ENCODE data around the gene FAM98C.

Gene FAM98C

GRCh38 chr19:38417146-38417543, 14.3 kb downstream of the FAM98C start:
- no peak for TF ChIP-seq TAF1 (IDR thresholded peaks at IDR 0.05; ENCODE audit: borderline replicate concordance, insufficient read depth, low read length)
- no peak for TF ChIP-seq SIN3A (IDR thresholded peaks at IDR 0.05; ENCODE audit: borderline replicate concordance, insufficient read depth, low read length)
- no peak for TF ChIP-seq POLR2AphosphoS5 (IDR thresholded peaks at IDR 0.05; ENCODE audit: low read depth, low read length)
- no peak for TF ChIP-seq FOXP2 (optimal IDR thresholded peaks at IDR 0.05; ENCODE audit: borderline replicate concordance, extremely low read depth, extremely low read length, insufficient read depth)
- TF ChIP-seq REST (IDR thresholded peaks at IDR 0.05; ENCODE audit: insufficient read depth in 1 of 2, low read depth in 2 of 2, low read length in 2 of 2), result no peak

- TF ChIP-seq REST (IDR thresholded peaks at IDR 0.05; ENCODE audit: insufficient read depth in 1 of 2, low read depth in 2 of 2, low read length in 2 of 2), result no peak
- no peak for TF ChIP-seq FOXP2 (optimal IDR thresholded peaks at IDR 0.05; ENCODE audit: borderline replicate concordance, extremely low read depth, extremely low read length, insufficient read depth)
- TF ChIP-seq POLR2AphosphoS5 (IDR thresholded peaks at IDR 0.05; ENCODE audit: low read depth, low read length), result no peak
- no peak for TF ChIP-seq TAF1 (IDR thresholded peaks at IDR 0.05; ENCODE audit: borderline replicate concordance, insufficient read depth, low read length)
- TF ChIP-seq SIN3A (IDR thresholded peaks at IDR 0.05; ENCODE audit: borderline replicate concordance, insufficient read depth, low read length), result no peak
These were observed 14.9 kb downstream of the FAM98C start for GRCh38 chr19:38417544-38418506.

GRCh38 chr19:38420935-38421334, 18.0 kb downstream of the FAM98C start:
- TF ChIP-seq TAF1 (IDR thresholded peaks at IDR 0.05; ENCODE audit: borderline replicate concordance, insufficient read depth, low read length), result no peak
- TF ChIP-seq FOXP2 (optimal IDR thresholded peaks at IDR 0.05; ENCODE audit: borderline replicate concordance, extremely low read depth, extremely low read length, insufficient read depth), result no peak
- TF ChIP-seq SIN3A (IDR thresholded peaks at IDR 0.05; ENCODE audit: borderline replicate concordance, insufficient read depth, low read length), result no peak
- TF ChIP-seq POLR2AphosphoS5 (IDR thresholded peaks at IDR 0.05; ENCODE audit: low read depth, low read length), result no peak

GRCh38 chr19:38421856-38422255, 19.0 kb downstream of the FAM98C start:
- TF ChIP-seq REST (IDR thresholded peaks at IDR 0.05; ENCODE audit: insufficient read depth in 1 of 2, low read depth in 2 of 2, low read length in 2 of 2) (no peak), POLR2AphosphoS5 (IDR thresholded peaks at IDR 0.05; ENCODE audit: low read depth, low read length) (no peak), FOXP2 (optimal IDR thresholded peaks at IDR 0.05; ENCODE audit: borderline replicate concordance, extremely low read depth, extremely low read length, insufficient read depth) (no peak), TAF1 (IDR thresholded peaks at IDR 0.05; ENCODE audit: borderline replicate concordance, insufficient read depth, low read length) (no peak), SIN3A (IDR thresholded peaks at IDR 0.05; ENCODE audit: borderline replicate concordance, insufficient read depth, low read length) (no peak)

- TF ChIP-seq FOXP2 (optimal IDR thresholded peaks at IDR 0.05; ENCODE audit: borderline replicate concordance, extremely low read depth, extremely low read length, insufficient read depth) (no peak), POLR2AphosphoS5 (IDR thresholded peaks at IDR 0.05; ENCODE audit: low read depth, low read length) (no peak), TAF1 (IDR thresholded peaks at IDR 0.05; ENCODE audit: borderline replicate concordance, insufficient read depth, low read length) (no peak), REST (IDR thresholded peaks at IDR 0.05; ENCODE audit: insufficient read depth in 1 of 2, low read depth in 2 of 2, low read length in 2 of 2) (no peak), SIN3A (IDR thresholded peaks at IDR 0.05; ENCODE audit: borderline replicate concordance, insufficient read depth, low read length) (no peak)
These were observed 19.5 kb downstream of the FAM98C start for GRCh38 chr19:38422438-38422837.
